Measurements from ENCODE around the gene FAM114A1. TPM values are rescaled to one million over a fixed set of nuclear protein-coding genes. Genes with fewer than 3 reads are reported as not detected.

FAM114A1 gene
- total RNA-seq, 1 donor from 2014 or later, result 11.3 TPM

DNA sequence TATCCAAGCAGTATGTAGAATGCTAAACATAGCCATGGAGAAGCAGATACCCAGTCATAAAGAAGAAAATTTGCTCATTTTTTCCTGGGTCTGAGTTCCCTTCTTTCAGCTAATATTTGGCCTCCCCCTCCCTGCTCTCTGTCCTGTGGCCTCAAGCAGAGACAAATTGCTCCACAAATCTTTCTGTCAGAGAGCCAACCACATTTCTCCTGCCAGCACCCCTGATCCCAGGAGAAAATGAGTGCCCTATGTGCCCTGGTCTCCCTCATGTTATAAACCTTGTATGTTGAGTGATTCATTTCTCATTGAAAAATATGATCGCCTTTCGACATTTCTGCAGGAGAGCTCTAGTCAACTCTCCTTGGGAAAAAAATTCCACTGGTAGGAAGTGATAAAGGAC is 82.6 kb downstream of the FAM114A1 start:
- H3K9me3 Mint-ChIP-seq, result no peaks in the 10 kb centered on the region
- H3K4me1 Mint-ChIP-seq, result no peaks in the 10 kb centered on the region
- no peaks in the 10 kb centered on the region for H3K36me3 Mint-ChIP-seq (ENCODE audit: low read depth)
- no peak overlapping the region for H3K27ac Mint-ChIP-seq (ENCODE audit: unreplicated experiment)
- TF ChIP-seq, protein P1, sequence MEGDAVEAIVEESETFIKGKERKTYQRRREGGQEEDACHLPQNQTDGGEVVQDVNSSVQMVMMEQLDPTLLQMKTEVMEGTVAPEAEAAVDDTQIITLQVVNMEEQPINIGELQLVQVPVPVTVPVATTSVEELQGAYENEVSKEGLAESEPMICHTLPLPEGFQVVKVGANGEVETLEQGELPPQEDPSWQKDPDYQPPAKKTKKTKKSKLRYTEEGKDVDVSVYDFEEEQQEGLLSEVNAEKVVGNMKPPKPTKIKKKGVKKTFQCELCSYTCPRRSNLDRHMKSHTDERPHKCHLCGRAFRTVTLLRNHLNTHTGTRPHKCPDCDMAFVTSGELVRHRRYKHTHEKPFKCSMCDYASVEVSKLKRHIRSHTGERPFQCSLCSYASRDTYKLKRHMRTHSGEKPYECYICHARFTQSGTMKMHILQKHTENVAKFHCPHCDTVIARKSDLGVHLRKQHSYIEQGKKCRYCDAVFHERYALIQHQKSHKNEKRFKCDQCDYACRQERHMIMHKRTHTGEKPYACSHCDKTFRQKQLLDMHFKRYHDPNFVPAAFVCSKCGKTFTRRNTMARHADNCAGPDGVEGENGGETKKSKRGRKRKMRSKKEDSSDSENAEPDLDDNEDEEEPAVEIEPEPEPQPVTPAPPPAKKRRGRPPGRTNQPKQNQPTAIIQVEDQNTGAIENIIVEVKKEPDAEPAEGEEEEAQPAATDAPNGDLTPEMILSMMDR (conservative IDR thresholded peaks at IDR 0.05), result no peak
- no peak for DNase-seq (ENCODE audit: low read depth, low spot score)
- no peaks in the 10 kb centered on the region for H3K27me3 Mint-ChIP-seq (ENCODE audit: low read depth)
- H3K4me3 Mint-ChIP-seq, result no peak overlapping the region

DNA sequence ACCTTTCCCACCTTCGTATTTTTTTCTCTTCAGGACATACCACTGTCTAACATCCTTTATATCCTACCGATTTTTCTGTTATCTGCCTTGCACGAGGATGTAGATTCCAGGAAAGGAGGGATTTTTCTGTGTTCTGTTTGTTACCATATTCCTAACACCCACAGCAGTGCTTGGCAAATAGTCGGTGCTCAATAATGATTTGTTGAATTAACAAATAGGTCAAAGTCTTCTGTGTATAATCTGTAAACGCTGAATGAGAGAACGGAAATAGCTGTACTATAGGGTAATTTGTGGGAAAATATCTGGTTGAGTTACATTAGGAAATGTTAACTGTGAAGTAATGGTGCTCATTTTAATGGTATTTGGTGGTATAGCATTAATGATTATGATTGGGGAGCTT is 83.1 kb downstream of the FAM114A1 start:
- no peak overlapping the region for H3K4me3 Mint-ChIP-seq
- H3K4me1 Mint-ChIP-seq, result peaks cover under 1% of the 10 kb centered on the region
- TF ChIP-seq, protein P1 (conservative IDR thresholded peaks at IDR 0.05), result no peak
- no peak for DNase-seq (ENCODE audit: low read depth, low spot score)
- H3K27ac Mint-ChIP-seq (ENCODE audit: unreplicated experiment), result no peak overlapping the region
- H3K27me3 Mint-ChIP-seq (ENCODE audit: low read depth), result no peaks in the 10 kb centered on the region
- no peaks in the 10 kb centered on the region for H3K36me3 Mint-ChIP-seq (ENCODE audit: low read depth)
- H3K9me3 Mint-ChIP-seq, result no peaks in the 10 kb centered on the region

DNA sequence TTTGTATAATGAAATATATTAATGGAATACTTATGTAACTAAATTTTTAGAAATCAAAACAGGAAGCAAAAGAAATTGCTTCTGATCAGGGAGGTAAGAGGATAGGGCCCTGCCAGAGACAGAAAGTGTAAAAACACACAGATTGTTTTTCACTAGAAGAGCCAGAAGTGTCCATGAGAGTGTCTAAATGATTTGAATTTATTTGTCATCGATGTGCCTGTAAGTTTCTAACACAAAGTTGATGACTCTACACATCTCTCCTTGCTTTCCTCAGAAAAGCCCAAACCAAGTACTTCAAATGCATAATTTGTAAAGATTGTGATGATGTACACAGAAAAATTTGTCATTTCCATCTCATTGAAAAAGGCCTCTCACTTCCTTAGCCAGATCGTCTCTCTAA is 84.0 kb downstream of the FAM114A1 start:
- H3K27ac Mint-ChIP-seq (ENCODE audit: unreplicated experiment), result no peak overlapping the region
- no peaks in the 10 kb centered on the region for H3K36me3 Mint-ChIP-seq (ENCODE audit: low read depth)
- no peak overlapping the region for H3K4me3 Mint-ChIP-seq
- TF ChIP-seq, protein P1 (conservative IDR thresholded peaks at IDR 0.05), result no peak
- DNase-seq (ENCODE audit: low read depth, low spot score), result no peak
- H3K27me3 Mint-ChIP-seq (ENCODE audit: low read depth), result no peaks in the 10 kb centered on the region
- peaks cover 7% of the 10 kb centered on the region for H3K4me1 Mint-ChIP-seq
- H3K9me3 Mint-ChIP-seq, result no peaks in the 10 kb centered on the region

DNA sequence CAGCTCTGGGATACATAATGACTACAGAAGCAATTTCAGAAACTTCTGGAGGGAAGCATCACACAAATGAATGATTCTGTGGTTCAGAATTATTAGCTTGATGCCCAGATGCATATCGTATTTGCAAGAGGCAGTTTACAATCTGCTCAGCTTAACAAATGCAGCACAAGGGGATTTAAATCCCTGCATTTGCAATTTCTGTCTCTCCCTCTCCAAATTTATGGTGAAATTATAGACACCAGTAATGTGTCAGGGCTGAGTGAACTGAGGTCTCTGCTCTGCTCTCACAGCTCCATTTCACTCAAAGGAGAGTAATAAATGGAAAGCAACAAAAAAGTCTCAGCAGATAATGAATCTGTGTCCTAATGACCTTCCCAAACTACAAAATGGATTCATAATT is 84.4 kb downstream of the FAM114A1 start:
- no peak for DNase-seq (ENCODE audit: low read depth, low spot score)
- no peak overlapping the region for H3K4me3 Mint-ChIP-seq
- TF ChIP-seq, protein P1 (conservative IDR thresholded peaks at IDR 0.05), result no peak
- no peak overlapping the region for H3K27ac Mint-ChIP-seq (ENCODE audit: unreplicated experiment)
- H3K9me3 Mint-ChIP-seq, result no peaks in the 10 kb centered on the region
- no peaks in the 10 kb centered on the region for H3K27me3 Mint-ChIP-seq (ENCODE audit: low read depth)
- H3K36me3 Mint-ChIP-seq (ENCODE audit: low read depth), result no peaks in the 10 kb centered on the region
- H3K4me1 Mint-ChIP-seq, result peaks cover 7% of the 10 kb centered on the region

DNA sequence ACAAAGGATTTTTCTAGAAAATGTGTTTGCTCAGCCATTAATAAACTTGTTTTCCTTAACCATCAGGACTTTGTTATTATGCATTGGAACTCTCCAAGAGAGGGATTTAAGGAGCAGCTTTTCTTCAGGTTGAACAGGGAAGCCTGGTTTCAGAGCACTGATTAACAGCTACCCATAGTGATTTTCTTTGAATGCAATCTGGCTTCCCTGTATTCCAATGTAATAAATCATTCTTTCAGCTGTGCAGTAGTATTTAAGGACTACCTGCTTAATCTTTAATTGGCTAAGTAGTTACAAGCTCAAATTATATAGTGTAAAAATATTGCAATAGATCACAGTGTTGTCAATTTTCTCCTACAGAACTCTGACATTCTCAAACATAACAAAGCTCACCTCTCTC is 87.1 kb downstream of the FAM114A1 start:
- Mint-ChIP-seq H3K27ac (ENCODE audit: unreplicated experiment) (no peak overlapping the region), H3K4me1 (peaks cover 7% of the 10 kb centered on the region), H3K36me3 (ENCODE audit: low read depth) (no peaks in the 10 kb centered on the region), H3K9me3 (peaks cover 2% of the 10 kb centered on the region), H3K27me3 (ENCODE audit: low read depth) (no peaks in the 10 kb centered on the region), H3K4me3 (no peak overlapping the region)
- no peak for DNase-seq (ENCODE audit: low read depth, low spot score)
- TF ChIP-seq, protein P1 (conservative IDR thresholded peaks at IDR 0.05), result no peak

DNA sequence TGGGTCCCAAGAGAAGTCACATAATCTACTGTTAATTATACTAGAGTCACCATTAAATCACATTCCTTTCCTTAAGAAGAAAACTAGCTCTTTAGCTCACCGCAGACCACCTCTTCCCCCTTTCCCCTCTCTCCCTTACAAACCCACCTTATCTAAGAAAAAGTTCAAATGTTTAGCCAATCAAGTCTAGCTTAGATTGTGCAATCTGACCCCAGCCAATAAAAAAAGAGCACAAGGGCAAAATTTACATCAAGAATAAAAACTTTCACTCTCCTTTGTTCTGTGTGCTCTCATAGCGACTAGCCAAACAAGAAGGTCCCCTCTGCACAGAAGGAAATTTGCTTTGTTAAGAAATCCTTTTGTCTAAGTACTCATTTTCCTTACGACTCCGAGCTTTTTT is 88.4 kb downstream of the FAM114A1 start:
- Mint-ChIP-seq H3K9me3 (peaks cover 2% of the 10 kb centered on the region), H3K4me3 (no peak overlapping the region), H3K27me3 (ENCODE audit: low read depth) (no peaks in the 10 kb centered on the region), H3K4me1 (peaks cover 7% of the 10 kb centered on the region), H3K36me3 (ENCODE audit: low read depth) (no peaks in the 10 kb centered on the region), H3K27ac (ENCODE audit: unreplicated experiment) (no peak overlapping the region)
- DNase-seq (ENCODE audit: low read depth, low spot score), result no peak
- TF ChIP-seq, protein P1 (conservative IDR thresholded peaks at IDR 0.05), result no peak
